Body of pancreas (tissue), 4 donors: ENCODE data around the gene UAP1L1.

ENCODE experiments used
- POLR2A ChIP-seq, 3 donors: fragments of 450-650 bp; IDR thresholded peaks; one replicate each; pipeline ENCODE4 v1.6.1; 2016; ENCODE audit warnings: antibody characterized with exemption in 3 of 3, mild to moderate bottlenecking in 2 of 3
- TF ChIP-seq, protein P1 (sequence below), 7 experiments: fragments of 450-650 bp in 4 of 7; fragments of 200-600 bp in 3 of 7; sonication (generic) in 3 of 7; IDR thresholded peaks; one replicate each; pipeline ENCODE4 v1.5.1; 2016 to 2019; ENCODE audit warnings: antibody characterized with exemption in 7 of 7

DNA sequence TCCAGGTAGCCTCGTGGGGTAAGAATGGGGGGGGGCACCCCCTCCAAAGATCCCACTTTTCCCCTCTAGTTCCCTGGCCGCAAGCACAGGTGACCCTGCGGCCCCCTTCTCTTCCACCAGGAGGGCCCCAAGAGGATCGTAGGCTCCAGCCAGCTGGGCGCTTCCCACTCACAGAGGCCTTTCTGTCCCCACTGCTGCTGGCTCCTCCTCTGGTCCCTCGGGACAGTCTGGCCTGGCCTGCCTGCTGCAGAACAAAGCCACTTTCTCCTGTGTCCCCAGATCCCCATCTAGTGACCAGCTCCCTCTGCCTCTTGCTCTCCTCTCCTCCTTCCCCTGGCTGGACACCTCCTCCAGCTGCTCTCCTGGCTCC, 6.4 kb upstream of the UAP1L1 start:
- TF ChIP-seq, protein P1, sequence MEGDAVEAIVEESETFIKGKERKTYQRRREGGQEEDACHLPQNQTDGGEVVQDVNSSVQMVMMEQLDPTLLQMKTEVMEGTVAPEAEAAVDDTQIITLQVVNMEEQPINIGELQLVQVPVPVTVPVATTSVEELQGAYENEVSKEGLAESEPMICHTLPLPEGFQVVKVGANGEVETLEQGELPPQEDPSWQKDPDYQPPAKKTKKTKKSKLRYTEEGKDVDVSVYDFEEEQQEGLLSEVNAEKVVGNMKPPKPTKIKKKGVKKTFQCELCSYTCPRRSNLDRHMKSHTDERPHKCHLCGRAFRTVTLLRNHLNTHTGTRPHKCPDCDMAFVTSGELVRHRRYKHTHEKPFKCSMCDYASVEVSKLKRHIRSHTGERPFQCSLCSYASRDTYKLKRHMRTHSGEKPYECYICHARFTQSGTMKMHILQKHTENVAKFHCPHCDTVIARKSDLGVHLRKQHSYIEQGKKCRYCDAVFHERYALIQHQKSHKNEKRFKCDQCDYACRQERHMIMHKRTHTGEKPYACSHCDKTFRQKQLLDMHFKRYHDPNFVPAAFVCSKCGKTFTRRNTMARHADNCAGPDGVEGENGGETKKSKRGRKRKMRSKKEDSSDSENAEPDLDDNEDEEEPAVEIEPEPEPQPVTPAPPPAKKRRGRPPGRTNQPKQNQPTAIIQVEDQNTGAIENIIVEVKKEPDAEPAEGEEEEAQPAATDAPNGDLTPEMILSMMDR (IDR thresholded peaks at IDR 0.05): peak in 4 of 7 experiments; percentile 28 to 42 (median 32)
- peak in 1 of 3 donors; percentile 9 for TF ChIP-seq POLR2A (IDR thresholded peaks at IDR 0.05)
